Endothelial cell of umbilical vein (primary cell): ENCODE results near the gene CXCR4. TPM values are rescaled to one million over a fixed set of nuclear protein-coding genes. Genes with fewer than 3 reads are reported as not detected.

ENCODE experiments used
- BruUV-seq: library from RNA; stranded (reverse); fragments of 400-500 nt; replicated peaks from 2 replicates; lab custom pipeline; 2021; lab: Mats Ljungman, UMichigan
- CTCF ChIA-PET: fragments of 300-600, 350-600 bp; sonication (Branson Sonifier 250); formaldehyde crosslinking; loops from one replicate; lab custom pipeline; 2021; ENCODE audit warnings: antibody characterized with exemption, inconsistent platforms; lab: Charles Lee
- POLR2A ChIA-PET: fragments of 300-600, 350-600 bp; sonication (Branson Sonifier 250); formaldehyde crosslinking; loops from one replicate; lab custom pipeline; 2021; ENCODE audit warnings: antibody characterized with exemption, inconsistent platforms; lab: Charles Lee
- DNase-seq: peaks from one replicate; pipeline ENCODE4 v3.0.0-alpha.2; 2011; ENCODE audit warnings: low read depth, low spot score
- FAIRE-seq: peaks from 2 replicates; lab custom pipeline; 2011; peaks lifted over from hg19 to GRCh38; lab: Jason Lieb, UNC
- H2AFZ ChIP-seq: 2 replicates; pipeline ENCODE4 v1.6.0; 2012; ENCODE audit warnings: low read depth, low read length, control low read depth, inconsistent platforms
- H3K27ac ChIP-seq: 2 replicates; pipeline ENCODE4 v1.5.1; 2011; ENCODE audit warnings: low read depth, mild to moderate bottlenecking, control low read depth, low read length, moderate library complexity; ENCODE audit not compliant: insufficient read depth
- H3K27me3 ChIP-seq, 2 experiments: 2 replicates each; pipeline versions ENCODE4 v1.6.0 to v1.6.1; 2011; ENCODE audit warnings: low read length in 2 of 2, mixed read lengths in 1 of 2; ENCODE audit not compliant: control insufficient read depth in 2 of 2, insufficient read depth in 2 of 2
- H3K36me3 ChIP-seq, 2 experiments: 2 replicates in 1 of 2; 3 replicates in 1 of 2; pipeline ENCODE4 v1.5.1; 2011; ENCODE audit warnings: low read length in 2 of 2, mild to moderate bottlenecking in 1 of 2, moderate library complexity in 1 of 2; ENCODE audit not compliant: control insufficient read depth in 2 of 2, insufficient read depth in 2 of 2; ENCODE audit errors: extremely low read depth in 1 of 2
- H3K4me1 ChIP-seq: 3 replicates; pipeline ENCODE4 v1.5.1; 2011; ENCODE audit warnings: mild to moderate bottlenecking, low read length; ENCODE audit not compliant: control insufficient read depth, insufficient read depth; ENCODE audit errors: extremely low read depth
- H3K4me2 ChIP-seq: 2 replicates; pipeline ENCODE4 v1.6.1; 2011; ENCODE audit warnings: low read length, control low read depth, mixed read lengths; ENCODE audit not compliant: insufficient read depth
- H3K4me3 ChIP-seq, 3 experiments: fragments of 200-600 bp in 1 of 3; sonication (generic), shearing (Covaris generic) in 1 of 3; replicated peaks in 1 of 3; 2 replicates each; pipeline ENCODE4 v1.5.1; 2011 to 2016; ENCODE audit warnings: control low read depth in 3 of 3, low read length in 3 of 3, mild to moderate bottlenecking in 2 of 3, inconsistent platforms in 1 of 3, low read depth in 1 of 3, moderate library complexity in 1 of 3; ENCODE audit not compliant: insufficient read depth in 1 of 3
- H3K79me2 ChIP-seq: 2 replicates; pipeline ENCODE4 v1.6.0; 2012; ENCODE audit warnings: low read length, inconsistent platforms; ENCODE audit not compliant: control insufficient read depth, insufficient read depth
- H3K9ac ChIP-seq: replicated peaks from 2 replicates; pipeline ENCODE3; 2011; ENCODE audit warnings: low read length, control low read depth; ENCODE audit not compliant: insufficient read depth; ENCODE audit errors: extremely low read depth
- H3K9me1 ChIP-seq: replicated peaks from 3 replicates; pipeline ENCODE4 v1.6.0; 2011; ENCODE audit warnings: mild to moderate bottlenecking, low read length; ENCODE audit not compliant: control insufficient read depth, insufficient read depth; ENCODE audit errors: extremely low read depth
- H3K9me3 ChIP-seq: replicated peaks from 2 replicates; pipeline ENCODE4 v1.5.1; 2012; ENCODE audit warnings: low read length, inconsistent platforms; ENCODE audit not compliant: control insufficient read depth, insufficient read depth
- H4K20me1 ChIP-seq: replicated peaks from 2 replicates; pipeline ENCODE3; 2011; ENCODE audit warnings: mild to moderate bottlenecking, low read length; ENCODE audit not compliant: control insufficient read depth, insufficient read depth; ENCODE audit errors: extremely low read depth
- EZH2 ChIP-seq: IDR thresholded peaks from 2 replicates; pipeline ENCODE4 v1.6.1; 2012; ENCODE audit warnings: borderline replicate concordance, low read depth, mild to moderate bottlenecking, moderate library complexity, low read length, inconsistent platforms; ENCODE audit not compliant: severe bottlenecking
- FOS ChIP-seq: IDR thresholded peaks from 2 replicates; pipeline ENCODE4 v1.6.1; 2011; ENCODE audit warnings: mild to moderate bottlenecking, low read length, moderate library complexity, borderline replicate concordance; ENCODE audit not compliant: insufficient read depth
- JUN ChIP-seq: IDR thresholded peaks from 2 replicates; pipeline ENCODE4 v1.6.1; 2011; ENCODE audit warnings: borderline replicate concordance, low read depth; ENCODE audit not compliant: insufficient read length, insufficient read depth
- MYC ChIP-seq: IDR thresholded peaks from one replicate; pipeline ENCODE4 v1.6.1; 2011; ENCODE audit warnings: mild to moderate bottlenecking, low read depth, low read length
- POLR2A ChIP-seq: IDR thresholded peaks from 2 replicates; pipeline ENCODE4 v1.6.1; 2012; ENCODE audit warnings: low read depth, mild to moderate bottlenecking, control low read depth, low read length
- POLR2AphosphoS5 ChIP-seq: IDR thresholded peaks from 2 replicates; pipeline ENCODE4 v1.6.1; 2012; ENCODE audit warnings: low read depth, mild to moderate bottlenecking, control low read depth, low read length, moderate library complexity; ENCODE audit not compliant: insufficient read depth
- dilution Hi-C: fragments of 300-500 bp; cut with MboI; formaldehyde crosslinking; loops from one replicate; pipeline ENCODE4 v1.15.0; 2019; ENCODE audit warnings: low sequenced_read_pairs; ENCODE audit not compliant: extremely low pct_ligation_motif_present
- intact Hi-C: fragments of 100-400 bp; cut with micrococcal nuclease; formaldehyde crosslinking; loops from one replicate; pipeline ENCODE4 v1.10.0; 2022
- polyA plus RNA-seq, 4 experiments: library from polyadenylated mRNA; depleted of rRNA in 3 of 4; stranded (reverse) in 3 of 4; unstranded in 1 of 4; fragments of >200 nt; gene quantifications; 2 replicates each; pipeline versions ENCODE4 v1.2.1 to v1.2.3, GENCODE V29; 2011 to 2012; ENCODE audit warnings: missing spikeins in 1 of 4
- total RNA-seq: library from RNA; stranded (reverse); gene quantifications from 2 replicates; pipeline ENCODE4 v1.2.3, GENCODE V29; 2021
- TF ChIP-seq, protein P1 (sequence below), 2 donors: IDR thresholded peaks; 1 replicate in 1 of 2; 2 replicates in 1 of 2; pipeline ENCODE4 v1.5.1; 2011; ENCODE audit warnings: low read length in 2 of 2, mild to moderate bottlenecking in 2 of 2, moderate library complexity in 2 of 2, control low read depth in 1 of 2, inconsistent platforms in 1 of 2, low read depth in 1 of 2; ENCODE audit not compliant: insufficient read depth in 1 of 2; ENCODE audit errors: extremely low read depth in 1 of 2
- TF ChIP-seq, protein P2 (sequence below): IDR thresholded peaks from 2 replicates; pipeline ENCODE4 v1.6.1; 2011; ENCODE audit not compliant: insufficient read depth, insufficient read length

Gene CXCR4
- total and polyA plus RNA-seq, 2 donors (not counting 3 experiments of a cell fraction or from before 2014, with no cell fraction given), result 42.2 to 52.4 TPM

DNA sequence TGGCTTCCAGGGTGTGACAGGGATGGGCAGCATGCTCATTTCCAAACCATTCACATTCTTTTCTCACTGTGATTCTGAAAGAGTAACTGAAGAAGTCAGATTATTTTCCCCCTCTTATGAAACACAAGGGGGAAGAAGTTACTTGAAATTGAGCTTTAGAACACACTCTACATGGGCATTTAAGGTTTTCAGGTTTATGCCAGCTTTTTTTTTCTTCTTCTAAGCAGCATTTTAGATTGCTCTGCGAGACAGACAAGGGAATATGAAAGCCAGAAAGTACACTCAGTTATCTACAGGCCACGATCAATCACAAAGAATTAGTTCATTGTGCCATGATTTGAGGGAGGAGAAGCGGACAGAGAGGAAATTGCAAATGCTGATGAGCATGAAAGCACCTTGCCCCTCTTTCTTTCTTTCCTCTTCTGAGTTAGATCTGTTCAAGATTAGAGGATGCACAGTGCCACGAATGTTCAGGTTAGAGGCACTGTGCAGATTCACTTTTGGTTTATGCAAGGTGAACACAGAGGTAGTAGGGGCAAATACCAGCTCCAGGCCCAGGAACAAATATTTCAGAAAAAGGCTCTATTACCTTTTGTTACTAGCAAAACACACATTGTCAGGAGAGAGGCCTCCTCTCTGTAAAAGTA, 49.2 kb downstream of the CXCR4 start:
- Histone ChIP-seq H3K4me3 (no peak overlapping the region), H3K27me3 (no peaks in the 10 kb centered on the region), H3K4me1 (peaks cover 4% of the 10 kb centered on the region), H3K9me3 (no peaks in the 10 kb centered on the region), H3K27ac (no peak overlapping the region), H3K4me2 (no peak overlapping the region), H4K20me1 (no peaks in the 10 kb centered on the region), H3K36me3 (no peaks in the 10 kb centered on the region), H3K9me1 (no peaks in the 10 kb centered on the region), H2AFZ (no peak overlapping the region), H3K79me2 (no peaks in the 10 kb centered on the region), H3K9ac (no peak overlapping the region)
- no TSS peak for BruUV-seq
- TF ChIP-seq MYC, result no peak
- FAIRE-seq (no peak), DNase-seq (no peak)
- dilution Hi-C loops, result no loop called here
- intact Hi-C loops, result no loop called here
- CTCF ChIA-PET, result no interaction called here
- POLR2A ChIA-PET, result no interaction called here

DNA sequence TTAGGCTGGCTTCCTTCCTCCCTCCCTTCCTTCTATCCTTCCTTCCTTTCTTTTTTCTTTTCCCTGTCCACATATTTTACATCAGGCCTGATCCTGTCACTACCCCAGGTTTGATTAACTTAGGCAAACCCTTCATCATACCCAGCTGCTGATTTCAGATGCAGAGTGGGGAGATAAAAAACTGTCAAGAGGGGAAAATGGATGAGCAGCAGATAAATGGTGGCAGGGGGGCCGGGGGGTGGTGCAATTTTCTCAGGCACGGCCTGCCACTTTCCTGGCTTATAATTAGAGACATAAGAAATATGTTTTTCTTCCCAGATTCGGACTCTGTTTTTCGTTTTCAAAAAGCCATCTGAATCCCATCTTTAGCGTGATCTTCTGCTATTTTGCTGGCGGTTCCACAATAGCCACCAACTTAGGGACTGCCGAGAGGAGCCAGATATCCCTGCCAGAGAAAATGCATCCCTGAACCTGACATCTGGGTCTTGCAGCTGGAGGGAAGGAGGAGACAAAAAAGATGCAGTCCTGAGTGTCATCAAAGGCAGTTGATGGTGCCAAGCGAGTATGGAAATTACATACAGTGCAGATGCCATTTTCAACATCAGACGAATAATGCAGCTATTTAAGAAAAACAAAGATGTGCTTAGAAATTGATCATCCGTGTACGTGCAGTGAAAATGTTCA, 49.9 kb downstream of the CXCR4 start:
- Histone ChIP-seq H3K4me3 (no peak overlapping the region), H3K36me3 (no peaks in the 10 kb centered on the region), H3K4me2 (no peak overlapping the region), H3K9me3 (no peaks in the 10 kb centered on the region), H2AFZ (no peak overlapping the region), H3K4me1 (peaks cover 4% of the 10 kb centered on the region), H3K27ac (no peak overlapping the region), H3K9me1 (no peaks in the 10 kb centered on the region), H3K27me3 (no peaks in the 10 kb centered on the region), H3K79me2 (no peaks in the 10 kb centered on the region), H3K9ac (no peak overlapping the region), H4K20me1 (no peaks in the 10 kb centered on the region)
- ChIA-PET POLR2A (no interaction called here), CTCF (no interaction called here)
- DNase-seq (no peak), FAIRE-seq (no peak)
- intact Hi-C loops (no loop called here), dilution Hi-C loops (no loop called here)
- TF ChIP-seq, protein P1, sequence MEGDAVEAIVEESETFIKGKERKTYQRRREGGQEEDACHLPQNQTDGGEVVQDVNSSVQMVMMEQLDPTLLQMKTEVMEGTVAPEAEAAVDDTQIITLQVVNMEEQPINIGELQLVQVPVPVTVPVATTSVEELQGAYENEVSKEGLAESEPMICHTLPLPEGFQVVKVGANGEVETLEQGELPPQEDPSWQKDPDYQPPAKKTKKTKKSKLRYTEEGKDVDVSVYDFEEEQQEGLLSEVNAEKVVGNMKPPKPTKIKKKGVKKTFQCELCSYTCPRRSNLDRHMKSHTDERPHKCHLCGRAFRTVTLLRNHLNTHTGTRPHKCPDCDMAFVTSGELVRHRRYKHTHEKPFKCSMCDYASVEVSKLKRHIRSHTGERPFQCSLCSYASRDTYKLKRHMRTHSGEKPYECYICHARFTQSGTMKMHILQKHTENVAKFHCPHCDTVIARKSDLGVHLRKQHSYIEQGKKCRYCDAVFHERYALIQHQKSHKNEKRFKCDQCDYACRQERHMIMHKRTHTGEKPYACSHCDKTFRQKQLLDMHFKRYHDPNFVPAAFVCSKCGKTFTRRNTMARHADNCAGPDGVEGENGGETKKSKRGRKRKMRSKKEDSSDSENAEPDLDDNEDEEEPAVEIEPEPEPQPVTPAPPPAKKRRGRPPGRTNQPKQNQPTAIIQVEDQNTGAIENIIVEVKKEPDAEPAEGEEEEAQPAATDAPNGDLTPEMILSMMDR (IDR thresholded peaks at IDR 0.05; ENCODE audit: extremely low read depth in 1 of 2, insufficient read depth in 1 of 2, low read depth in 1 of 2, low read length in 2 of 2), result no peak
- TF ChIP-seq, protein P2, sequence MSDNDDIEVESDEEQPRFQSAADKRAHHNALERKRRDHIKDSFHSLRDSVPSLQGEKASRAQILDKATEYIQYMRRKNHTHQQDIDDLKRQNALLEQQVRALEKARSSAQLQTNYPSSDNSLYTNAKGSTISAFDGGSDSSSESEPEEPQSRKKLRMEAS, result no peak
- TF ChIP-seq EZH2 (no peak), FOS (no peak), JUN (no peak), POLR2AphosphoS5 (no peak), POLR2A (no peak)
- no TSS peak for BruUV-seq
